ENCODE data around the gene SCCPDH. TPM values are rescaled to one million over a fixed set of nuclear protein-coding genes. Genes with fewer than 3 reads are reported as not detected.
"Not testable (repeated sequence)": the region's sequence is repeated elsewhere in the genome, so short reads cannot be mapped to it uniquely, and the experiment has no call there.

SCCPDH gene
- total RNA-seq, 6 experiments from 2014 or later: 21.3 to 27.2 (median 25.6) TPM

- peaks cover 31% of the 10 kb centered on the region for H3K9me3 Mint-ChIP-seq
- no peak for DNase-seq
- no peak overlapping the region for H3K4me3 Mint-ChIP-seq
- H3K36me3 Mint-ChIP-seq (ENCODE audit: low read depth): peaks cover 32% of the 10 kb centered on the region
- no peak overlapping the region for H3K27ac Mint-ChIP-seq
- TF ChIP-seq CTCF (IDR thresholded peaks at IDR 0.05): no peak
- H3K27me3 Mint-ChIP-seq (ENCODE audit: insufficient read depth): peaks cover 14% of the 10 kb centered on the region
- peaks cover 39% of the 10 kb centered on the region for H3K4me1 Mint-ChIP-seq (ENCODE audit: low read depth)
Measured at GRCh38 chr1:246709196-246709595, 15.0 kb upstream of the SCCPDH start.

- Mint-ChIP-seq H3K4me1 (ENCODE audit: low read depth) (peaks cover 32% of the 10 kb centered on the region), H3K9me3 (peaks cover 31% of the 10 kb centered on the region), H3K36me3 (ENCODE audit: low read depth) (peaks cover 32% of the 10 kb centered on the region), H3K4me3 (no peak overlapping the region), H3K27me3 (ENCODE audit: insufficient read depth) (peaks cover 14% of the 10 kb centered on the region), H3K27ac (no peak overlapping the region)
- no peak for DNase-seq
- TF ChIP-seq CTCF (IDR thresholded peaks at IDR 0.05): no peak
Measured at GRCh38 chr1:246709835-246710234, 14.4 kb upstream of the SCCPDH start.

- Mint-ChIP-seq H3K27me3 (ENCODE audit: insufficient read depth) (peaks cover 19% of the 10 kb centered on the region), H3K36me3 (ENCODE audit: low read depth) (peaks cover 35% of the 10 kb centered on the region), H3K27ac (no peak overlapping the region), H3K4me3 (no peak overlapping the region), H3K9me3 (peaks cover 35% of the 10 kb centered on the region), H3K4me1 (ENCODE audit: low read depth) (peaks cover 17% of the 10 kb centered on the region)
- no peak for DNase-seq
- no peak for TF ChIP-seq CTCF (IDR thresholded peaks at IDR 0.05)
Measured at GRCh38 chr1:246711548-246712003, 12.6 kb upstream of the SCCPDH start.

GRCh38 chr1:246712428-246712827, 11.8 kb upstream of the SCCPDH start:
- not testable (repeated sequence) for H3K27ac Mint-ChIP-seq; H3K4me3 Mint-ChIP-seq; H3K4me1 Mint-ChIP-seq (ENCODE audit: low read depth); DNase-seq
- H3K36me3 Mint-ChIP-seq (ENCODE audit: low read depth): peaks cover 35% of the 10 kb centered on the region
- peaks cover 40% of the 10 kb centered on the region for H3K9me3 Mint-ChIP-seq
- H3K27me3 Mint-ChIP-seq (ENCODE audit: insufficient read depth): peaks cover 22% of the 10 kb centered on the region

GRCh38 chr1:246719361-246719760, 4.8 kb upstream of the SCCPDH start:
- H3K4me1 Mint-ChIP-seq (ENCODE audit: low read depth); H3K4me3 Mint-ChIP-seq; H3K27ac Mint-ChIP-seq; DNase-seq: not testable (repeated sequence)
- H3K9me3 Mint-ChIP-seq: peaks cover 15% of the 10 kb centered on the region
- H3K36me3 Mint-ChIP-seq (ENCODE audit: low read depth): peaks cover 12% of the 10 kb centered on the region
- H3K27me3 Mint-ChIP-seq (ENCODE audit: insufficient read depth): peaks cover 11% of the 10 kb centered on the region

- Mint-ChIP-seq H3K9me3 (peaks cover 15% of the 10 kb centered on the region), H3K4me1 (ENCODE audit: low read depth) (peaks cover 10% of the 10 kb centered on the region)
- H3K27me3 Mint-ChIP-seq (ENCODE audit: insufficient read depth); H3K4me3 Mint-ChIP-seq; H3K27ac Mint-ChIP-seq; H3K36me3 Mint-ChIP-seq (ENCODE audit: low read depth); DNase-seq: not testable (repeated sequence)
Measured at GRCh38 chr1:246720814-246721213, 3.4 kb upstream of the SCCPDH start.

GRCh38 chr1:246722720-246723119, 1.5 kb upstream of the SCCPDH start:
- no peak for DNase-seq
- no peak for TF ChIP-seq CTCF (IDR thresholded peaks at IDR 0.05)
- H3K27me3 Mint-ChIP-seq (ENCODE audit: insufficient read depth): no peaks in the 10 kb centered on the region; the same call in 1 of the 2 replicates
- H3K4me1 Mint-ChIP-seq (ENCODE audit: low read depth): peaks cover 10% of the 10 kb centered on the region
- no peak overlapping the region for H3K4me3 Mint-ChIP-seq
- peaks cover 19% of the 10 kb centered on the region for H3K36me3 Mint-ChIP-seq (ENCODE audit: low read depth)
- H3K27ac Mint-ChIP-seq: no peak overlapping the region
- peaks cover 10% of the 10 kb centered on the region for H3K9me3 Mint-ChIP-seq
